Esophagus squamous epithelium (tissue), 5 donors: Measurements from ENCODE around the gene ZMIZ1. TPM values are rescaled to one million over a fixed set of nuclear protein-coding genes. Genes with fewer than 3 reads are reported as not detected.

Experiments
- DNase-seq: peaks from one replicate; lab custom pipeline; 2025; lab: John Stamatoyannopoulos, UW
- H3K27ac ChIP-seq, 4 donors: fragments of 200-600 bp; sonication (generic); one replicate each; pipeline ENCODE4 v1.5.1; 2016 to 2019; ENCODE audit warnings: mild to moderate bottlenecking in 1 of 4
- H3K27me3 ChIP-seq, 4 donors: fragments of 200-600 bp; sonication (generic); 1 replicate in 3 of 4; 2 replicates in 1 of 4; pipeline versions ENCODE4 v1.5.1 to v1.6.0; 2017 to 2021; ENCODE audit warnings: antibody characterized with exemption in 1 of 4
- H3K36me3 ChIP-seq, 3 donors: fragments of 200-600 bp; sonication (generic); one replicate each; pipeline ENCODE4 v1.5.1; 2016 to 2019
- H3K4me1 ChIP-seq, 3 donors: fragments of 200-600 bp; sonication (generic); one replicate each; pipeline ENCODE4 v1.5.1; 2017 to 2019
- H3K4me3 ChIP-seq, 4 donors: fragments of 200-600 bp; sonication (generic); 1 replicate in 3 of 4; 2 replicates in 1 of 4; pipeline ENCODE4 v1.5.1; 2016 to 2019; ENCODE audit warnings: mild to moderate bottlenecking in 2 of 4, moderate library complexity in 1 of 4
- H3K9me3 ChIP-seq, 3 donors: fragments of 200-600 bp; sonication (generic); one replicate each; pipeline ENCODE4 v1.5.1; 2016 to 2019
- CTCF ChIP-seq, 6 experiments: fragments of 450-650 bp in 4 of 6; fragments of 200-600 bp in 2 of 6; sonication (generic) in 2 of 6; IDR thresholded peaks; one replicate each; pipeline ENCODE4 v1.5.1; 2016 to 2019; ENCODE audit warnings: antibody characterized with exemption in 6 of 6, mild to moderate bottlenecking in 4 of 6, moderate library complexity in 4 of 6
- POLR2A ChIP-seq, 4 donors: fragments of 450-650 bp; IDR thresholded peaks; one replicate each; pipeline ENCODE4 v1.6.1; 2017; ENCODE audit warnings: antibody characterized with exemption in 4 of 4, mild to moderate bottlenecking in 4 of 4, moderate library complexity in 3 of 4
- WGBS, 2 donors: methylation state at CpG; one replicate each; pipeline ENCODE4 v1.1.5; 2018; 5-methylcytosine and 5-hydroxymethylcytosine counted together
- intact Hi-C: fragments of 100-400 bp; cut with DNase I; formaldehyde crosslinking; loops from one replicate; pipeline ENCODE4 v1.15.0; 2022
- total RNA-seq, 4 donors: library from RNA; depleted of rRNA; stranded (reverse); fragments of >200 nt; gene quantifications; one replicate each; pipeline ENCODE4 v1.1.0, GENCODE V29; 2016
- donor health status: DM: yes; HTN: yes; CAD: no.

ZMIZ1 gene
- total RNA-seq, 4 donors from 2014 or later, result 28.2 to 79.5 (median 40.4) TPM

- intact Hi-C loops, result no loop called here
- DNase-seq, result no peak
- 100% methylated on average over 2 of the region's 2 CpGs; no CpG with 5 or more reads in 1 of the 2 donors for WGBS, 2 donors
Measured at GRCh38 chr10:79346012-79346340, 277.2 kb downstream of the ZMIZ1 start.

GRCh38 chr10:79346388-79347225 is 277.8 kb downstream of the ZMIZ1 start:
- intact Hi-C loops, result no loop called here

More at GRCh38 chr10:79346012-79346340, 277.2 kb downstream of the ZMIZ1 start:
- H3K4me3 ChIP-seq, result no peak overlapping the region
- H3K27me3 ChIP-seq, result no peaks in the 10 kb centered on the region
- H3K9me3 ChIP-seq, result no peaks in the 10 kb centered on the region
- no peak overlapping the region for H3K27ac ChIP-seq
- peaks cover 22 to 87% (median 31%) of the 10 kb centered on the region in 3 donors for H3K4me1 ChIP-seq
- H3K36me3 ChIP-seq, result peaks cover 13 to 23% (median 21%) of the 10 kb centered on the region in 3 donors
- TF ChIP-seq POLR2A (IDR thresholded peaks at IDR 0.05) (no peak), CTCF (IDR thresholded peaks at IDR 0.05) (no peak)

GRCh38 chr10:79347226-79347893 is 278.6 kb downstream of the ZMIZ1 start, which contains the start of gene PPIF:
PPIF (plus strand) TSS chr10:79347469; CDS start chr10:79347549, 80 bp downstream.
- peak within 1 kb of the TSS; percentile 58 to 78 (median 72) for H3K4me3 ChIP-seq
- H3K27ac ChIP-seq, result peak within 1 kb of the TSS; percentile 88 to 95 (median 90)
- H3K9me3 ChIP-seq, result no peaks in the 10 kb centered on the region
- H3K27me3 ChIP-seq, result no peaks in the 10 kb centered on the region
- peak; percentile 72 for DNase-seq
- H3K4me1 ChIP-seq, result peaks cover 22 to 78% (median 31%) of the 10 kb centered on the region in 3 donors
- 0% methylated on average over 6 of the region's 77 CpGs; no CpG with 5 or more reads in 1 of the 2 donors for WGBS, 2 donors
- TF ChIP-seq CTCF (IDR thresholded peaks at IDR 0.05) (peak; percentile 97 to 100 (median 98)), POLR2A (IDR thresholded peaks at IDR 0.05) (peak in 3 of 4 donors; percentile 10 to 92 (median 82))
- intact Hi-C loops, result no loop called here
- H3K36me3 ChIP-seq, result peaks cover 26 to 37% (median 33%) of the 10 kb centered on the region in 3 donors

More at GRCh38 chr10:79346388-79347225, 277.8 kb downstream of the ZMIZ1 start:
- H3K36me3 ChIP-seq, result peaks cover 19 to 29% (median 26%) of the 10 kb centered on the region in 3 donors
- H3K4me3 ChIP-seq, result peak overlapping the region in 3 of 4 donors; percentile 67 to 78 (median 77)
- H3K9me3 ChIP-seq, result no peaks in the 10 kb centered on the region
- peak overlapping the region in 2 of 4 donors; percentile 4 to 88 for H3K27ac ChIP-seq
- WGBS, 2 donors, result 45 to 53% methylated on average over 8 of the region's 12 CpGs
- no peaks in the 10 kb centered on the region for H3K27me3 ChIP-seq
- no peak for DNase-seq
- TF ChIP-seq CTCF (IDR thresholded peaks at IDR 0.05) (no peak), POLR2A (IDR thresholded peaks at IDR 0.05) (no peak)
- H3K4me1 ChIP-seq, result peaks cover 22 to 85% (median 31%) of the 10 kb centered on the region in 3 donors

GRCh38 chr10:79347894-79348639 is 279.3 kb downstream of the ZMIZ1 start:
- H3K27ac ChIP-seq, result peak overlapping the region; percentile 88 to 95 (median 90)
- H3K9me3 ChIP-seq, result no peaks in the 10 kb centered on the region
- DNase-seq, result no peak
- 14 to 15% methylated on average over 5 of the region's 34 CpGs for WGBS, 2 donors
- intact Hi-C loops, result no loop called here
- H3K4me3 ChIP-seq, result peak overlapping the region; percentile 58 to 78 (median 72)
- no peaks in the 10 kb centered on the region for H3K27me3 ChIP-seq
- TF ChIP-seq CTCF (IDR thresholded peaks at IDR 0.05) (no peak), POLR2A (IDR thresholded peaks at IDR 0.05) (peak in 1 of 4 donors; percentile 9)
- peaks cover 22 to 71% (median 31%) of the 10 kb centered on the region in 3 donors for H3K4me1 ChIP-seq
- peaks cover 33 to 44% (median 40%) of the 10 kb centered on the region in 3 donors for H3K36me3 ChIP-seq
